BLaER1 (cell line): ENCODE measurements around the gene HELZ.

Source experiments
- H3K27ac ChIP-seq: shearing (Covaris generic); formaldehyde crosslinking; 2 replicates; pipeline ENCODE4 v1.8.1; 2022
- H3K27me3 ChIP-seq: shearing (Covaris generic); formaldehyde crosslinking; 2 replicates; pipeline ENCODE4 v1.8.1; 2022
- H3K36me3 ChIP-seq: shearing (Covaris generic); formaldehyde crosslinking; 2 replicates; pipeline ENCODE4 v1.8.1; 2022
- H3K4me1 ChIP-seq: shearing (Covaris generic); formaldehyde crosslinking; 2 replicates; pipeline ENCODE4 v1.8.1; 2022
- H3K4me2 ChIP-seq: shearing (Covaris generic); formaldehyde crosslinking; 2 replicates; pipeline ENCODE4 v1.8.1; 2022
- H3K4me3 ChIP-seq: shearing (Covaris generic); formaldehyde crosslinking; 2 replicates; pipeline ENCODE4 v1.8.1; 2022
- H3K9ac ChIP-seq: shearing (Covaris generic); formaldehyde crosslinking; 2 replicates; pipeline ENCODE4 v1.8.1; 2022
- H3K9me3 ChIP-seq: shearing (Covaris generic); formaldehyde crosslinking; 2 replicates; pipeline ENCODE4 v1.8.1; 2022
- H4K20me1 ChIP-seq: shearing (Covaris generic); formaldehyde crosslinking; 2 replicates; pipeline ENCODE4 v1.8.1; 2022
- Cebpa-rat ChIP-seq: shearing (Covaris generic); IDR thresholded peaks from 2 replicates; pipeline ENCODE4 v1.8.1; 2022

The HELZ gene

DNA sequence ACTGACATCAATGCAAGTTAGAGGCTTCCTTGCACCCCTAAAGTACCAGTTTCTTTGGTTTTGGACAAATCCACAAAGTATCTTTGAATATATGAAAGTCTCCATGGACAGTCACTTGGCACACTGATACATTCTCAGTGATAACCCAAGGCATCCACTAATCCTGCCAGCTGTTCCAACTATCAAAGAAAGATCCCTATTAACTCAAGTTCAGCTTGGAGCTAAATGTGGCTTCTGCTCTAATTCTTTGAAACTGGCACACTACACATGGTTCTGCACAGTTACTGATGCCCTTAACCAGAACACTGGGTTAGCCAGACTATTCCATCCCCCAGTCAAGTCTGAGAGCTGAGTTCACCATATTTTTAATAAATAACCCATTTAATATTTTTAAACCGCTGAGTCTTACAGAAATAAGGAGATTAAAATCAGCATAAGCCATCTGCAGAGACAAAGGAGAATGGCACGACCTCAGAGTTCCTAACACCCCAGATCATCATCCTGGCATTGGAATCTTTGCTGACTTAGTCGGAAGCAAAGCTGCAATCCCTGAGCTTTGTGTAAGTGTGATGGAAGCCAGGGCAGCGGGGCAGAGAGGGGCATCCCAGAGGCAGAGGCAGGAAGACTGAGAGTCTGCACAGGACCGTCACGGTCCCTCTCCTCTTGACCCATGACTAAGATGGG lies 194.4 kb downstream of the HELZ start:
- Histone ChIP-seq H3K9ac (no peak overlapping the region), H3K36me3 (no peaks in the 10 kb centered on the region), H3K4me1 (peaks cover 17% of the 10 kb centered on the region; the same call in 1 of the 2 replicates), H3K27me3 (no peaks in the 10 kb centered on the region), H4K20me1 (no peaks in the 10 kb centered on the region), H3K4me3 (no peak overlapping the region), H3K27ac (no peak overlapping the region), H3K9me3 (peaks cover 37% of the 10 kb centered on the region), H3K4me2 (no peak overlapping the region)
- TF ChIP-seq Cebpa-rat: no peak

DNA sequence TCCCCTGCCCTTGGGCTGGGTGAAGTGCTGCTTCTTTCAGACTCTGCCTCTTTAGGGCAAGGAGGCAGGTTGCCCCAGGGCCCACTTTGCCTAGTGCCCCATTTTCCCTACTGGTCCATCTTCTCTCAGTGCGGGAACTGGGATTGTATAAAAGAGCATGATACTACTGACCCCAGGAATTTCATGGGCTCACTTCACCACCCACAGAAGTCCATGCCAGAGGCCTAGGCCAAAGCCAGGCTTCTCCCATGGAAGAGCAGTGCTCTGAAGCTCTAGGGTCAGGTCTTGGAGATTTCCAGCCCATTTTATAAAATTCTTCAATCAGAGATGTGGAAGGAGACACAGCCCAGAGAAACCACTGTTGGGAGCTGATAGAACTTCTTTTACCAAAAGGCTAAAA lies 194.9 kb downstream of the HELZ start:
- H3K36me3 ChIP-seq: no peaks in the 10 kb centered on the region
- H3K27me3 ChIP-seq: no peaks in the 10 kb centered on the region
- no peak overlapping the region for H3K27ac ChIP-seq
- no peak overlapping the region for H3K4me3 ChIP-seq
- TF ChIP-seq Cebpa-rat: no peak
- H4K20me1 ChIP-seq: no peaks in the 10 kb centered on the region
- H3K9me3 ChIP-seq: peaks cover 34% of the 10 kb centered on the region
- H3K4me2 ChIP-seq: no peak overlapping the region
- peaks cover 12% of the 10 kb centered on the region; the same call in 1 of the 2 replicates for H3K4me1 ChIP-seq
- no peak overlapping the region for H3K9ac ChIP-seq

DNA sequence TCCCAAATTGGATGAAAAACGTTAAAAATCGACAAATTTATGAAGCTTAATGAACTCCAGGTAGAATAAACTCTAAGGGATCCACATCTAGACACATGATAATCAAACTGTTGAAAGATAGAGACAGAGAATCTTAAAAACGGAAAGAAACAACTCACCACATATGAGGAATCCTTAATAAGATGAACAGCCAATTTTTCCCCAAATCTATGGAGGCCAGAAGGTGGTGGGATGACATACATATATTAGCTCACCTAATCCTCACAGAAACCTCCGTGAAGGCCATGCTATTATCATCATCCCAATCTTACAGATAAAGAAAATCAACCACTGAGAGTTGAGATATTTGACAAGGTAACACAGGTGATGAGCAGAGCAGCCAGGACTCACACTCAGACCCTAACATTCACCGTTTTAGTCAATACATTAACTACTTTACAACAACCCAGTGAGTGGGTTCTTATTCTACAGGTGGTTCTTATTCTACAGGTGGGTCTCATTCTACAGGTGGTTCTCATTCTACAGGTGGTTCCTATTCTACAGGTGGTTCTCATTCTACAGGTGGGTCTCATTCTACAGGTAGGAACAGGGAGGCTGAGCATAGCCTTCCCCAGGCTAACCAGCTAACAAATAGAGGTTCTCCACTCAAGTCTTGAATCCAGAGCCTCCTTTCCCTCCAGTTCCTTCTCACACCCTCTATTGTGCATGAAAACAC lies 195.8 kb downstream of the HELZ start:
- Histone ChIP-seq H3K4me3 (no peak overlapping the region), H3K4me2 (no peak overlapping the region), H4K20me1 (no peaks in the 10 kb centered on the region), H3K36me3 (no peaks in the 10 kb centered on the region), H3K9me3 (peaks cover 31% of the 10 kb centered on the region), H3K4me1 (peaks cover 11% of the 10 kb centered on the region; the same call in 1 of the 2 replicates), H3K27me3 (no peaks in the 10 kb centered on the region), H3K27ac (no peak overlapping the region), H3K9ac (no peak overlapping the region)
- TF ChIP-seq Cebpa-rat: no peak

DNA sequence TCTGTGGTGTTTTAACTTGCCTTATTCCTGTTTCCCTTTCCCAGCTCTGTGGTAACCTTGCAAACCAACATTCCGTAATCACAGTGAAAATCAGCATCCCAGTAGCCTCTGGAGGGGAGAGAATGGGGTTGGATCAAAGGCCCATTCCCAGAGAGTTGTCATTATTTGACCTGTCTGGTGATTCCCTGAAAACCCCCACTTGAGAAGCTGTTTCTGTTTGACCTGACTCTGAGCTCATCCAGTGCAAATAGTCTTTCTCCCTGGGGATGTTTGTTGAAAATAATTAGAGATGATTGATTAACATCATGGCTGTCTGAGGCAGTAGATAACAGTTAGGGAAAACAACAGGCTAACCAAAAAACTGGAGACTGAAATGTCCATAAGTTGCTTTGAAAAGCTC lies 197.6 kb downstream of the HELZ start:
- Histone ChIP-seq H3K9ac (no peak overlapping the region), H3K27me3 (no peaks in the 10 kb centered on the region), H3K36me3 (no peaks in the 10 kb centered on the region), H3K4me2 (no peak overlapping the region), H3K4me1 (peaks cover 11% of the 10 kb centered on the region), H3K4me3 (no peak overlapping the region), H4K20me1 (no peaks in the 10 kb centered on the region), H3K27ac (no peak overlapping the region), H3K9me3 (peaks cover 31% of the 10 kb centered on the region)
- TF ChIP-seq Cebpa-rat: no peak

DNA sequence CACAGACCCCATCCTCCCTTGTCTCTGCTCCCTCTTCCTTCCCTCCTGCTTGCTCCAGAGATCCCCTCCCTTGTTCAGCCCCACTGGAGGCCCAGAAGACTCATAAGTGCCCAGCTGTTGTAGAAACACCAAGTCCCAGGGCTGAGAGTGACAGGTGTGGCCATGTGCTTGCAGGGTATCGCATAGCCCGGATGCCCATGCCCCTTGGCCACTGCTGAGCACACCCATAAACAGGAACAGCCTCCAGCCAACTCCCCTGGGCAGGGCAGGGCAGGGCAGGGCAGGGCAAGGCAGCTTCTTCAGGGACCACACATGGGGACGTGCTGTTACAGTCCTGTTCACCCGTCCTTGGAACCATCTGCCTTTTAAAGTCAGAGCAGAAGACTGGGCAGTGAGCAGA lies 198.6 kb downstream of the HELZ start:
- peaks cover 31% of the 10 kb centered on the region for H3K9me3 ChIP-seq
- no peak overlapping the region for H3K4me2 ChIP-seq
- no peak for TF ChIP-seq Cebpa-rat

DNA sequence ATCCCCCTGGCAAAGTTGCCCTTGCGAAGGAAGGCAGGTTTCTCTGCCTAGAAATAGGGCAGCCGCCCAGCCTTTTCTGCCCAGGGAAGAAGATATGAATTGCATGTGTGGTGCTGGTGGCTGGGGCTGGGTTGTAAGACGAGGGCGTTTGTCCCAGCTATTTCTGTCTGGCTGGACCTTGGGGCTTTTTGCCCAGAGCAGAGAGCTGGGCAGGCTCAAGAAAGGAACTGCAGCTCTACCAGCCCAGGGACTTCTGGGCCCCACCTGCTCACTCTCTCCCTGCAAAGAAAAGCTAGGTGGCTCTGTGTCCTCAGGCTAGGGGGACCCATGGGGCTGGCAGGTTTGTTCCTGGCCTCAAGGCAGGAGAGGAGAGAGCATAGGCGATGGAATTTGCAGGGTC lies 200.1 kb downstream of the HELZ start:
- Histone ChIP-seq H4K20me1 (no peaks in the 10 kb centered on the region), H3K9ac (no peak overlapping the region), H3K9me3 (peaks cover 29% of the 10 kb centered on the region), H3K4me1 (peaks cover 18% of the 10 kb centered on the region), H3K27me3 (no peaks in the 10 kb centered on the region), H3K36me3 (no peaks in the 10 kb centered on the region), H3K27ac (no peak overlapping the region), H3K4me3 (no peak overlapping the region), H3K4me2 (no peak overlapping the region)
- TF ChIP-seq Cebpa-rat: no peak

More for the DNA sequence above, 198.6 kb downstream of the HELZ start:
- Histone ChIP-seq H3K27ac (no peak overlapping the region), H3K4me3 (no peak overlapping the region), H3K4me1 (peaks cover 11% of the 10 kb centered on the region), H4K20me1 (no peaks in the 10 kb centered on the region), H3K36me3 (no peaks in the 10 kb centered on the region), H3K9ac (no peak overlapping the region), H3K27me3 (no peaks in the 10 kb centered on the region)

DNA sequence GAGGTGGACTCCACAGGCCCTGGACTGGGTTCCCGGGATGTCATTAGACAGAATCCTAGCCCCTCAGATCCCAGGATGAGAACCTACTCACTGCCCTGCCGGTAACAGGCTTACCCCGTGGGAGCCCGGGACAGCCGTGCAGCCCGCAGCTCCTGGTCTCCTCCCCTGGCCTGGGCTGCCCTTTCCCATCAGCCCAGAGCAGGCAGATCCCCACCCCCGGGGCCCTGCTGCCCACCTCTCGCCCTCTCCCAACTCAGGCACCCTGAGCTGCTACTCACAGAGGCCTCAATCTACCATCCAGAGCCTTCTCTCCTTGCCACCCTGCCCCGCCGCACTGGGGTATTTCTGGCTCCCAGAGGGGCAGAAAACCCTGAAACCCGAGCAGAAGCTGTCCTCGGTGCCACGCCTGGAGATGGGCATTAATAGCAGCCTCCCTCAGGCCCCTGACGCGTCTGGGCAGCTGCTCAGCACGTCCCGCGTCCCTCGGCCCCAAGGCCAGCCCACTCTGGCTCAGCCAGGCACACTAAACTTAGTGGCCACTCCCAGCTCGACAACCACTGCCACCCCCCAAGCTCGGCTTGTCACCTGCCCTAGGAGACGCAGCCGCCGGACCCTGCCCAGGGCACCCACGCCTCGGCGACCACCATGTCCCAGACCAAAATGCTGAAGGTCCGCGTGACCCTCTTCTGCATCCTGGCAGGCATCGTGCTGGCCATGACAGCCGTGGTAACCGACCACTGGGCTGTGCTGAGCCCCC lies 200.8 kb downstream of the HELZ start, which contains the start of gene CACNG1:
CACNG1 (plus strand) TSS at position 539 of the 757 bp plus-strand sequence; CDS start at position 646, 107 bp downstream.
- Histone ChIP-seq H3K4me3 (no peak within 1 kb of the TSS), H3K27ac (no peak within 1 kb of the TSS), H3K4me2 (no peak within 1 kb of the TSS), H3K27me3 (no peaks in the 10 kb centered on the region), H3K9me3 (peaks cover 21% of the 10 kb centered on the region), H3K36me3 (no peaks in the 10 kb centered on the region), H3K4me1 (peaks cover 18% of the 10 kb centered on the region), H4K20me1 (no peaks in the 10 kb centered on the region), H3K9ac (no peak within 1 kb of the TSS)
- TF ChIP-seq Cebpa-rat: no peak

DNA sequence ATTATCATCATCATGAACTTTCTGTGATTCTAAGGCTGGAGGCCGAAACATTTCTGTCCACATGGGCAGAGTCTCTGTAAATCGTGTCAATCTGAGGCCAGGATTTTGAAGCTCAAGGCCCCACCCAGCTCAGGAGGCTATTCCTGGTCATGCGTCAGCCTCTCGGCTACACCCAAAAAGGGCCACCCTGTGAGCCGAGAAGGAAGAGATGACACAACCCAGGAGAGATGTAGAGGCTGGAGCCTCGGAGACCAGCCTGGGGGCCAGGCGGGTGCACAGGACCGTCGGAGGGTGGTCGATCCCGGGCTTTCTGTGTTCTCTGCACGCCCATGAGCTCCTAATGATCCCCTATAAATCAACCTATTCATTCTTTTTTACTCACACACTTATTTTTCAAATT lies 201.7 kb downstream of the HELZ start:
- TF ChIP-seq Cebpa-rat: no peak
- Histone ChIP-seq H3K4me1 (peaks cover 18% of the 10 kb centered on the region), H3K27ac (no peak overlapping the region), H3K9me3 (peaks cover 12% of the 10 kb centered on the region), H4K20me1 (no peaks in the 10 kb centered on the region), H3K4me3 (no peak overlapping the region), H3K9ac (no peak overlapping the region), H3K4me2 (no peak overlapping the region), H3K27me3 (no peaks in the 10 kb centered on the region), H3K36me3 (no peaks in the 10 kb centered on the region)

DNA sequence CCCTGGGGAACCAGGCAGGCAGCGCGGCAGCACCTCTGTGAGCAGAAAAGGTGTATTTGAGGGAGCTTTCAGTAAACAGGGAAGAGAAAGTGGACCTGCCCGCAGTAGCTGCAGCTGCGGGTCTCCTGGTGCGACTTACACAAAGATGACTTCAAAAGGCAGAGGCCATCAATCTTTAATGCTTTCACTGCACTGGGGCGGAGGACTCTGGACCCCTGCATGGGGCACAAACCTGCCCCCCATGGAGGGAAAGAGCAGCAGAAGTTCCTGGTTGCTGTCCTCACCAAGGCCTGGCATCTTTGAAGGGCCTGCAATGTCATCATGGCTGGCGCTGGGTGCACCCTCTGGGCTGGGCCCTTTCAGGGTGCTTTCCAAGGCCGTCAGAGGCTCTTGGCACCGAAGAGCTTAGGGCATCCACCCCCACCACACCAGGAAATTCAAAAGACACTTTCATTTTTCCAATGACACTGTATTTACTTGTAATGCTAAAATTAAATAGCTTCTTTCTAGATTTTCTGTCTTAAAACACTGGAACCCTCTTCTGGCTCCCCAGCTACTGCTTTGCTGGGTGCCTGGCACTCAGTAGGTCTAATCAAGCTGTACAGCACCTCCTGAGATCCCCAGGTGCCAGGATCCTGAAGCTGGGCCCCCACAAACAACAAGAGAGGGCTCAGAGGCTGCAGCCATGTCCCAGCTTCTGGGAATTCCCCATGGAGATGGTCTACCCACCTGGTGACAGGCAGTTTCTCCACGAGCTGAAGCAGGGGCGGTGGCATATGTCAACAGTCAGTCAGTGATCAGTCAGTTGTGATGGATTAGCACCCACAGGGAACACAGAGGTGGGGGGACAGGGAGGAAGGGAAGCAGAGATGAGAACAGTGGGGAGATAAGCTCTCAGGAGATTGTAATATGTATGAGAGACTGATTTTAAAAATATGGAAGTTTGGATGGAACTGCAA lies 202.8 kb downstream of the HELZ start:
- Histone ChIP-seq H3K4me1 (peaks cover 18% of the 10 kb centered on the region), H3K4me2 (peak overlapping the region; percentile 17), H3K27ac (peak overlapping the region; percentile 33; the same call in 1 of the 2 replicates), H3K36me3 (no peaks in the 10 kb centered on the region), H4K20me1 (no peaks in the 10 kb centered on the region), H3K4me3 (no peak overlapping the region), H3K27me3 (no peaks in the 10 kb centered on the region), H3K9ac (no peak overlapping the region), H3K9me3 (peaks cover 2% of the 10 kb centered on the region)
- TF ChIP-seq Cebpa-rat: no peak
